ENCODE results near the gene CFAP46.

The CFAP46 gene

GRCh38 chr10:132975831-132976682 is 33.7 kb upstream of the CFAP46 start:
- no peak for DNase-seq (ENCODE audit: extremely low spot score)
- ChIA-PET POLR2A (no interaction called here), CTCF (no interaction called here)
- no peak for TF ChIP-seq ELF4 (IDR thresholded peaks at IDR 0.05)
- no peak for TF ChIP-seq FOXK2 (IDR thresholded peaks at IDR 0.05)
- no peak for TF ChIP-seq ZNF384 (IDR thresholded peaks at IDR 0.05)
- no peak for TF ChIP-seq FOXA1 (IDR thresholded peaks at IDR 0.05)
- no peak for TF ChIP-seq ARNT (IDR thresholded peaks at IDR 0.05)
- TF ChIP-seq FOXM1 (IDR thresholded peaks at IDR 0.05; ENCODE audit: borderline replicate concordance), result no peak
- TF ChIP-seq, protein P1, sequence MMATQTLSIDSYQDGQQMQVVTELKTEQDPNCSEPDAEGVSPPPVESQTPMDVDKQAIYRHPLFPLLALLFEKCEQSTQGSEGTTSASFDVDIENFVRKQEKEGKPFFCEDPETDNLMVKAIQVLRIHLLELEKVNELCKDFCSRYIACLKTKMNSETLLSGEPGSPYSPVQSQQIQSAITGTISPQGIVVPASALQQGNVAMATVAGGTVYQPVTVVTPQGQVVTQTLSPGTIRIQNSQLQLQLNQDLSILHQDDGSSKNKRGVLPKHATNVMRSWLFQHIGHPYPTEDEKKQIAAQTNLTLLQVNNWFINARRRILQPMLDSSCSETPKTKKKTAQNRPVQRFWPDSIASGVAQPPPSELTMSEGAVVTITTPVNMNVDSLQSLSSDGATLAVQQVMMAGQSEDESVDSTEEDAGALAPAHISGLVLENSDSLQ (IDR thresholded peaks at IDR 0.05), result no peak
- no peak for TF ChIP-seq BHLHE40 (IDR thresholded peaks at IDR 0.05; ENCODE audit: borderline replicate concordance)
- TF ChIP-seq L3MBTL2 (conservative IDR thresholded peaks at IDR 0.05), result no peak
- TF ChIP-seq SP1 (IDR thresholded peaks at IDR 0.05), result no peak
- no peak for TF ChIP-seq TARDBP (IDR thresholded peaks at IDR 0.05)
- TF ChIP-seq SUZ12 (IDR thresholded peaks at IDR 0.05), result no peak
- no peak for TF ChIP-seq HDGF (IDR thresholded peaks at IDR 0.05; ENCODE audit: borderline replicate concordance)
- TF ChIP-seq NFRKB (IDR thresholded peaks at IDR 0.05), result no peak

- TF ChIP-seq HDGF (IDR thresholded peaks at IDR 0.05; ENCODE audit: borderline replicate concordance), result no peak
- no peak for TF ChIP-seq ELF4 (IDR thresholded peaks at IDR 0.05)
- no peak for TF ChIP-seq ARNT (IDR thresholded peaks at IDR 0.05)
- TF ChIP-seq ZNF384 (IDR thresholded peaks at IDR 0.05), result no peak
- no peak for TF ChIP-seq SUZ12 (IDR thresholded peaks at IDR 0.05)
- no peak for TF ChIP-seq FOXA1 (IDR thresholded peaks at IDR 0.05)
- TF ChIP-seq LEF1 (IDR thresholded peaks at IDR 0.05; ENCODE audit: borderline replicate concordance), result no peak
- CTCF ChIA-PET, result no interaction called here
- POLR2A ChIA-PET, result no interaction called here
- no peak for DNase-seq (ENCODE audit: extremely low spot score)
These were observed 32.8 kb upstream of the CFAP46 start for GRCh38 chr10:132974886-132975830.

GRCh38 chr10:132974249-132974796 is 32.0 kb upstream of the CFAP46 start:
- POLR2A ChIA-PET, result no interaction called here
- no peak for TF ChIP-seq SUZ12 (IDR thresholded peaks at IDR 0.05)
- no peak for TF ChIP-seq NFRKB (IDR thresholded peaks at IDR 0.05)
- TF ChIP-seq LEF1 (IDR thresholded peaks at IDR 0.05; ENCODE audit: borderline replicate concordance), result no peak
- TF ChIP-seq FOXM1 (IDR thresholded peaks at IDR 0.05; ENCODE audit: borderline replicate concordance), result no peak
- TF ChIP-seq ARNT (IDR thresholded peaks at IDR 0.05), result no peak
- DNase-seq (ENCODE audit: extremely low spot score), result no peak
- CTCF ChIA-PET, result no interaction called here

- TF ChIP-seq BHLHE40 (IDR thresholded peaks at IDR 0.05; ENCODE audit: borderline replicate concordance) (no peak), ZNF384 (IDR thresholded peaks at IDR 0.05) (no peak), SP1 (IDR thresholded peaks at IDR 0.05) (no peak), FOXK2 (IDR thresholded peaks at IDR 0.05) (no peak), ARNT (IDR thresholded peaks at IDR 0.05) (no peak), CTBP1 (IDR thresholded peaks at IDR 0.05; ENCODE audit: borderline replicate concordance) (no peak), FOXM1 (IDR thresholded peaks at IDR 0.05; ENCODE audit: borderline replicate concordance) (no peak)
- POLR2A ChIA-PET, result no interaction called here
- DNase-seq (ENCODE audit: extremely low spot score), result no peak
- CTCF ChIA-PET, result no interaction called here
These were observed 31.5 kb upstream of the CFAP46 start for GRCh38 chr10:132973903-132974241.

- POLR2A ChIA-PET, result no interaction called here
- no peak for DNase-seq (ENCODE audit: extremely low spot score)
- TF ChIP-seq FOXM1 (IDR thresholded peaks at IDR 0.05; ENCODE audit: borderline replicate concordance), result no peak
- no peak for TF ChIP-seq HDGF (IDR thresholded peaks at IDR 0.05; ENCODE audit: borderline replicate concordance)
- no peak for TF ChIP-seq TARDBP (IDR thresholded peaks at IDR 0.05)
- no peak for TF ChIP-seq LEF1 (IDR thresholded peaks at IDR 0.05; ENCODE audit: borderline replicate concordance)
- TF ChIP-seq BHLHE40 (IDR thresholded peaks at IDR 0.05; ENCODE audit: borderline replicate concordance), result no peak
- no peak for TF ChIP-seq SP1 (IDR thresholded peaks at IDR 0.05)
- TF ChIP-seq SUZ12 (IDR thresholded peaks at IDR 0.05), result no peak
- TF ChIP-seq NFRKB (IDR thresholded peaks at IDR 0.05), result no peak
- CTCF ChIA-PET, result no interaction called here
These were observed 30.9 kb upstream of the CFAP46 start for GRCh38 chr10:132972986-132973902.

- TF ChIP-seq, protein P1 (IDR thresholded peaks at IDR 0.05), result no peak
- TF ChIP-seq CTBP1 (IDR thresholded peaks at IDR 0.05; ENCODE audit: borderline replicate concordance) (no peak), TARDBP (IDR thresholded peaks at IDR 0.05) (no peak), BHLHE40 (IDR thresholded peaks at IDR 0.05; ENCODE audit: borderline replicate concordance) (no peak), FOXA1 (IDR thresholded peaks at IDR 0.05) (no peak), ELF4 (IDR thresholded peaks at IDR 0.05) (no peak), LEF1 (IDR thresholded peaks at IDR 0.05; ENCODE audit: borderline replicate concordance) (no peak), HDGF (IDR thresholded peaks at IDR 0.05; ENCODE audit: borderline replicate concordance) (no peak), ZNF384 (IDR thresholded peaks at IDR 0.05) (no peak), FOXK2 (IDR thresholded peaks at IDR 0.05) (no peak), L3MBTL2 (conservative IDR thresholded peaks at IDR 0.05) (no peak), NFRKB (IDR thresholded peaks at IDR 0.05) (no peak), SUZ12 (IDR thresholded peaks at IDR 0.05) (no peak), SP1 (IDR thresholded peaks at IDR 0.05) (no peak)
- CTCF ChIA-PET, result no interaction called here
- POLR2A ChIA-PET, result no interaction called here
- no peak for DNase-seq (ENCODE audit: extremely low spot score)
These were observed 30.0 kb upstream of the CFAP46 start for GRCh38 chr10:132972149-132972985.
